B cell (primary cell): ENCODE data around the gene KATNB1. TPM values are rescaled to one million over a fixed set of nuclear protein-coding genes. Genes with fewer than 3 reads are reported as not detected.

ENCODE experiments used
- ATAC-seq: fragments of 200-7000 bp; cut with Tn5 transposase; one replicate; pipeline ENCODE4 v1.10.0; 2021; ENCODE audit warnings: low read depth, mild to moderate bottlenecking, moderate number of reproducible peaks, moderate library complexity
- CTCF ChIA-PET: fragments of 350-600 bp; sonication (Branson Sonifier 250); formaldehyde crosslinking; loops from one replicate; lab custom pipeline; 2021; ENCODE audit warnings: antibody characterized with exemption, inconsistent platforms; lab: Charles Lee
- POLR2A ChIA-PET: fragments of 350-600 bp; sonication (Branson Sonifier 250); formaldehyde crosslinking; loops from one replicate; lab custom pipeline; 2021; ENCODE audit warnings: antibody characterized with exemption; lab: Charles Lee
- DNase-seq: peaks from one replicate; pipeline ENCODE4 v3.0.0; 2013
- H2AFZ ChIP-seq: 2 replicates; pipeline ENCODE4 v1.6.1; 2012; ENCODE audit warnings: mild to moderate bottlenecking, low read depth, low read length; ENCODE audit not compliant: insufficient read depth, poor library complexity, severe bottlenecking
- H3K27ac ChIP-seq, 2 donors: 1 replicate in 1 of 2; 2 replicates in 1 of 2; pipeline ENCODE4 v1.5.1; 2012 to 2013; ENCODE audit warnings: low read length in 2 of 2, mild to moderate bottlenecking in 2 of 2, moderate library complexity in 1 of 2
- H3K27me3 ChIP-seq, 4 experiments: fragments of 200-600 bp in 1 of 4; sonication (generic) in 1 of 4; replicated peaks in 1 of 4; 1 replicate in 2 of 4; 2 replicates in 2 of 4; pipeline versions ENCODE4 v1.6.1 to v1.7.0; 2013 to 2016; ENCODE audit warnings: low read length in 3 of 4, mild to moderate bottlenecking in 2 of 4, mixed read lengths in 1 of 4, moderate library complexity in 1 of 4; ENCODE audit not compliant: insufficient read depth in 4 of 4, control insufficient read depth in 3 of 4; ENCODE audit errors: control extremely low read depth in 1 of 4
- H3K36me3 ChIP-seq, 2 experiments: replicated peaks in 1 of 2; 1 replicate in 1 of 2; 2 replicates in 1 of 2; pipeline versions ENCODE4 v1.6.1 to v1.7.1; 2013; ENCODE audit warnings: low read length in 1 of 2; ENCODE audit not compliant: insufficient read depth in 2 of 2, control insufficient read depth in 1 of 2; ENCODE audit errors: control extremely low read depth in 1 of 2, extremely low read depth in 1 of 2
- H3K4me1 ChIP-seq, 2 donors: fragments of 200-600 bp in 1 of 2; sonication (generic) in 1 of 2; 1 replicate in 1 of 2; 2 replicates in 1 of 2; pipeline versions ENCODE4 v1.5.1 to v1.6.1; 2013 to 2017; ENCODE audit warnings: low read length in 2 of 2; ENCODE audit not compliant: control insufficient read depth in 2 of 2, insufficient read depth in 2 of 2
- H3K4me2 ChIP-seq: replicated peaks from 2 replicates; pipeline ENCODE3; 2012; ENCODE audit warnings: mild to moderate bottlenecking, low read depth, low read length; ENCODE audit not compliant: poor library complexity, severe bottlenecking
- H3K4me3 ChIP-seq, 5 experiments: fragments of 200-600 bp in 1 of 5; sonication (generic) in 1 of 5; 1 replicate in 3 of 5; 2 replicates in 2 of 5; pipeline versions ENCODE4 v1.5.1 to v1.7.0; 2011 to 2016; ENCODE audit warnings: low read length in 4 of 5, mild to moderate bottlenecking in 4 of 5, low read depth in 2 of 5, control low read depth in 1 of 5, moderate library complexity in 1 of 5; ENCODE audit not compliant: insufficient read depth in 1 of 5; ENCODE audit errors: control extremely low read depth in 1 of 5, extremely low read depth in 1 of 5
- H3K79me2 ChIP-seq: fragments of 200-600 bp; sonication (generic); one replicate; pipeline ENCODE4 v1.6.0; 2016; ENCODE audit warnings: low read length; ENCODE audit not compliant: control insufficient read depth, insufficient read depth
- H3K9ac ChIP-seq: fragments of 200-600 bp; sonication (generic); 2 replicates; pipeline ENCODE4 v1.6.1; 2017; ENCODE audit warnings: mild to moderate bottlenecking, low read length, moderate library complexity
- H3K9me3 ChIP-seq, 3 donors: one replicate each; pipeline versions ENCODE4 v1.6.1 to v1.7.1; 2013; ENCODE audit warnings: low read length in 2 of 3; ENCODE audit not compliant: control insufficient read depth in 2 of 3, insufficient read depth in 1 of 3; ENCODE audit errors: control extremely low read depth in 1 of 3
- H4K20me1 ChIP-seq: 2 replicates; pipeline ENCODE4 v1.6.0; 2012; ENCODE audit warnings: mild to moderate bottlenecking, low read length; ENCODE audit not compliant: insufficient read depth, control insufficient read depth, poor library complexity, severe bottlenecking
- H3K27ac Mint-ChIP-seq: one replicate; pipeline ENCODE4 v1.8.0; 2021; ENCODE audit warnings: mixed read lengths
- H3K27me3 Mint-ChIP-seq: one replicate; pipeline ENCODE4 v1.8.0; 2021; ENCODE audit warnings: mixed read lengths
- H3K4me1 Mint-ChIP-seq: one replicate; pipeline ENCODE4 v1.8.0; 2021; ENCODE audit warnings: mixed read lengths
- H3K4me3 Mint-ChIP-seq: one replicate; pipeline ENCODE4 v1.8.0; 2021; ENCODE audit warnings: mixed read lengths
- H3K9me3 Mint-ChIP-seq: one replicate; pipeline ENCODE4 v1.8.0; 2022; ENCODE audit warnings: mixed read lengths; ENCODE audit not compliant: insufficient read depth
- CTCF ChIP-seq: fragments of 200-600 bp; IDR thresholded peaks from one replicate; pipeline ENCODE4 v1.8.0; 2022; ENCODE audit warnings: antibody characterized with exemption, mild to moderate bottlenecking
- EZH2 ChIP-seq: IDR thresholded peaks from 2 replicates; pipeline ENCODE4 v1.6.1; 2012; ENCODE audit warnings: borderline replicate concordance, low read depth, mild to moderate bottlenecking, moderate library complexity, low read length; ENCODE audit not compliant: insufficient read depth, poor library complexity, severe bottlenecking
- WGBS: methylation state at CpG from one replicate; pipeline ENCODE4 v1.1.5; 2013; ENCODE audit warnings: missing lambda C conversion rate; ENCODE audit not compliant: insufficient coverage; 5-methylcytosine and 5-hydroxymethylcytosine counted together
- intact Hi-C: fragments of 100-400 bp; cut with micrococcal nuclease; formaldehyde crosslinking; loops from one replicate; pipeline ENCODE4 v1.10.0; 2022
- polyA plus RNA-seq: library from polyadenylated mRNA; depleted of rRNA; stranded (reverse); fragments of >200 nt; gene quantifications from 2 replicates; pipeline ENCODE4 v1.2.3, GENCODE V29; 2012
- total RNA-seq, 2 donors: library from RNA; stranded (reverse); fragments of 120-200 nt in 1 of 2; gene quantifications; 1 replicate in 1 of 2; 2 replicates in 1 of 2; pipeline versions ENCODE4 v1.2.3 to v1.2.4, GENCODE V29; 2013 to 2022

Gene KATNB1
- total and polyA plus RNA-seq, 2 donors (not counting 1 experiment from before 2014, with no cell fraction given): 20.3 to 29.0 TPM

GRCh38 chr16:57743458-57743857 lies 7.9 kb downstream of the KATNB1 start:
- intact Hi-C loops: no loop called here
- Histone ChIP-seq H3K79me2 (peaks cover 9% of the 10 kb centered on the region), H3K27me3 (no peaks in the 10 kb centered on the region), H3K4me1 (no peaks in the 10 kb centered on the region), H4K20me1 (no peaks in the 10 kb centered on the region), H3K4me3 (no peak overlapping the region), H3K4me2 (no peak overlapping the region), H3K36me3 (peaks cover 0 to 3% of the 10 kb centered on the region in 2 experiments), H3K9me3 (no peaks in the 10 kb centered on the region), H3K9ac (no peak overlapping the region), H3K27ac (no peak overlapping the region), H2AFZ (no peak overlapping the region)
- 80% methylated on average over 7 of the region's 10 CpGs for WGBS
- ATAC-seq (no peak), DNase-seq (no peak)
- H3K4me3 Mint-ChIP-seq: no peak overlapping the region
- POLR2A ChIA-PET: no interaction called here
- no peaks in the 10 kb centered on the region for H3K9me3 Mint-ChIP-seq
- no peak overlapping the region for H3K27ac Mint-ChIP-seq
- TF ChIP-seq EZH2 (no peak), CTCF (no peak)
- CTCF ChIA-PET: no interaction called here
- no peaks in the 10 kb centered on the region for H3K4me1 Mint-ChIP-seq
- H3K27me3 Mint-ChIP-seq: no peaks in the 10 kb centered on the region

- no peak for TF ChIP-seq CTCF
- TF ChIP-seq EZH2: no peak
- Histone ChIP-seq H3K4me2 (no peak overlapping the region), H3K4me3 (no peak overlapping the region), H3K27ac (no peak overlapping the region), H3K36me3 (peaks cover 0 to 3% of the 10 kb centered on the region in 2 experiments), H2AFZ (no peak overlapping the region), H3K79me2 (peaks cover 9% of the 10 kb centered on the region), H3K9ac (no peak overlapping the region), H3K27me3 (no peaks in the 10 kb centered on the region), H4K20me1 (no peaks in the 10 kb centered on the region), H3K4me1 (no peaks in the 10 kb centered on the region), H3K9me3 (no peaks in the 10 kb centered on the region)
- DNase-seq (no peak), ATAC-seq (no peak)
- Mint-ChIP-seq H3K4me3 (no peak overlapping the region), H3K4me1 (no peaks in the 10 kb centered on the region), H3K9me3 (no peaks in the 10 kb centered on the region), H3K27ac (no peak overlapping the region), H3K27me3 (no peaks in the 10 kb centered on the region)
- ChIA-PET CTCF (no interaction called here), POLR2A (no interaction called here)
- 98% methylated on average over 20 of the region's 23 CpGs for WGBS
- intact Hi-C loops: no loop called here
These were observed 8.5 kb downstream of the KATNB1 start for GRCh38 chr16:57743886-57744641.
